ENCODE data around the gene PPP6R3.

PPP6R3 gene

DNA sequence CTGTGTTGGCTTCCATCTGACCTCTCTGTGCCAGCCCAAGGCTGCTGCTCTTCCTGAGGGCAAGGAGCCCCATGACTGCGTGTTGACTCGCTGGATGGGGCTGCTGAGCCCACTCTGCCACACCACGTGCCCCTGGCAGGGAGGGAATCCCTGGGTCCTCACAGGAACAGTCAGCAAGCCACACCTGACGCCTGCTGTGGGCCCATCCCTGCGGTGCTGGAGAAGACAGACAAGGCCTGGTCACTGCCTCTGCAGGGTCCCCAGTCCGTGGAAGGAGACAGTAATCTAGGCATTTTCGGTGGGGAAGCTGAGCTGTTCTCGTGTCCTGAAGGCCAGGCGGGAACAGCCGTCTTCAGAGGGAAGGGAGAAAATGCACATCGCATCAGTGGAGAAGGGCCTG is 10.6 kb upstream of the PPP6R3 start:
- TF ChIP-seq, protein P1, sequence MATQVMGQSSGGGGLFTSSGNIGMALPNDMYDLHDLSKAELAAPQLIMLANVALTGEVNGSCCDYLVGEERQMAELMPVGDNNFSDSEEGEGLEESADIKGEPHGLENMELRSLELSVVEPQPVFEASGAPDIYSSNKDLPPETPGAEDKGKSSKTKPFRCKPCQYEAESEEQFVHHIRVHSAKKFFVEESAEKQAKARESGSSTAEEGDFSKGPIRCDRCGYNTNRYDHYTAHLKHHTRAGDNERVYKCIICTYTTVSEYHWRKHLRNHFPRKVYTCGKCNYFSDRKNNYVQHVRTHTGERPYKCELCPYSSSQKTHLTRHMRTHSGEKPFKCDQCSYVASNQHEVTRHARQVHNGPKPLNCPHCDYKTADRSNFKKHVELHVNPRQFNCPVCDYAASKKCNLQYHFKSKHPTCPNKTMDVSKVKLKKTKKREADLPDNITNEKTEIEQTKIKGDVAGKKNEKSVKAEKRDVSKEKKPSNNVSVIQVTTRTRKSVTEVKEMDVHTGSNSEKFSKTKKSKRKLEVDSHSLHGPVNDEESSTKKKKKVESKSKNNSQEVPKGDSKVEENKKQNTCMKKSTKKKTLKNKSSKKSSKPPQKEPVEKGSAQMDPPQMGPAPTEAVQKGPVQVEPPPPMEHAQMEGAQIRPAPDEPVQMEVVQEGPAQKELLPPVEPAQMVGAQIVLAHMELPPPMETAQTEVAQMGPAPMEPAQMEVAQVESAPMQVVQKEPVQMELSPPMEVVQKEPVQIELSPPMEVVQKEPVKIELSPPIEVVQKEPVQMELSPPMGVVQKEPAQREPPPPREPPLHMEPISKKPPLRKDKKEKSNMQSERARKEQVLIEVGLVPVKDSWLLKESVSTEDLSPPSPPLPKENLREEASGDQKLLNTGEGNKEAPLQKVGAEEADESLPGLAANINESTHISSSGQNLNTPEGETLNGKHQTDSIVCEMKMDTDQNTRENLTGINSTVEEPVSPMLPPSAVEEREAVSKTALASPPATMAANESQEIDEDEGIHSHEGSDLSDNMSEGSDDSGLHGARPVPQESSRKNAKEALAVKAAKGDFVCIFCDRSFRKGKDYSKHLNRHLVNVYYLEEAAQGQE (IDR thresholded peaks at IDR 0.05; ENCODE audit: insufficient read depth in 1 of 2, low read depth in 2 of 2, low read length in 2 of 2), result no peak
- TF ChIP-seq SIN3A (IDR thresholded peaks at IDR 0.05; ENCODE audit: borderline replicate concordance, insufficient read depth, low read length), result no peak
- TF ChIP-seq FOXP2 (optimal IDR thresholded peaks at IDR 0.05; ENCODE audit: borderline replicate concordance, extremely low read depth, extremely low read length, insufficient read depth), result no peak
- TF ChIP-seq TAF1 (IDR thresholded peaks at IDR 0.05; ENCODE audit: borderline replicate concordance, insufficient read depth, low read length), result no peak
- TF ChIP-seq POLR2AphosphoS5 (IDR thresholded peaks at IDR 0.05; ENCODE audit: low read depth, low read length), result no peak

DNA sequence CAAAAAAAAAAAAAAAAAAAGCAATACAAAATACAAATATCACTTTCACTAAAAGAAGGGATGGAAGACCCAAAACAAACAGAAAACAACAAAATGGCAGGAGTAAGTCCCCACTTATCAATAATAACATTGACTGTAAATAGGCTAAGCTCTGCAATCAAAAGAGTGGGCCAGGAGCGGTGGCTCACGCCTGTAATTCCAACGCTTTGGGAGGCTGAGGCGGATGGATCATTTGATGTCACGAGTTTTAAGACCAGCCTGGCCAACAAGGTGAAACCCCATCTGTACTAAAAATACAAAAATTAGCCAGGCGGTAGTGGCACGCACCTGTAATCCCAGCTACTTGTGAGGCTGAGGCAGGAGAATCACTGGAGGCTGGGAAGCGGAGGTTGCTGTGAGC is 9.8 kb upstream of the PPP6R3 start:
- TF ChIP-seq SIN3A (IDR thresholded peaks at IDR 0.05; ENCODE audit: borderline replicate concordance, insufficient read depth, low read length) (no peak), TAF1 (IDR thresholded peaks at IDR 0.05; ENCODE audit: borderline replicate concordance, insufficient read depth, low read length) (no peak), POLR2AphosphoS5 (IDR thresholded peaks at IDR 0.05; ENCODE audit: low read depth, low read length) (no peak), FOXP2 (optimal IDR thresholded peaks at IDR 0.05; ENCODE audit: borderline replicate concordance, extremely low read depth, extremely low read length, insufficient read depth) (no peak)
- TF ChIP-seq, protein P1 (IDR thresholded peaks at IDR 0.05; ENCODE audit: insufficient read depth in 1 of 2, low read depth in 2 of 2, low read length in 2 of 2), result no peak

DNA sequence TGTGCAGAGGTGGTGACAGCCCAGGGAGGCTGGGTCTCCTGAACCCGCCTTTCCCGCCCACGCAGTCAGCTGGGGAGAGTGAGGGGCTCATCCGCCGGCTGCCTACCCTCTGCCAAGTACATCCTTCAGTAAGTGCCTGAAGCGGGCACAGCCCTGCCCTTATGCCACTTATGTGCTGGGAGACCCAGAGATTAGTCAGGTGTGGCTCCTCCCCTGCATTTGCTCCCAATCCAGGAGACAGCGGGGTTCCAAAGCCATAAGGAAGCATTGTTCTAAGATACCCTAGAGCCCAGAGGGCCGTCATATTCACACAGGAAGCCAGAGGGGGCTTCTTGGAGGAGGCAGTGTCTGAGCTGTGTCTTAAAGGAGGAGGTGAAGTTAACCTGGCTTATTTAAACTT is 5.8 kb upstream of the PPP6R3 start:
- TF ChIP-seq TAF1 (IDR thresholded peaks at IDR 0.05; ENCODE audit: borderline replicate concordance, insufficient read depth, low read length) (no peak), FOXP2 (optimal IDR thresholded peaks at IDR 0.05; ENCODE audit: borderline replicate concordance, extremely low read depth, extremely low read length, insufficient read depth) (no peak), SIN3A (IDR thresholded peaks at IDR 0.05; ENCODE audit: borderline replicate concordance, insufficient read depth, low read length) (no peak), POLR2AphosphoS5 (IDR thresholded peaks at IDR 0.05; ENCODE audit: low read depth, low read length) (no peak)
- TF ChIP-seq, protein P1 (IDR thresholded peaks at IDR 0.05; ENCODE audit: insufficient read depth in 1 of 2, low read depth in 2 of 2, low read length in 2 of 2), result no peak

DNA sequence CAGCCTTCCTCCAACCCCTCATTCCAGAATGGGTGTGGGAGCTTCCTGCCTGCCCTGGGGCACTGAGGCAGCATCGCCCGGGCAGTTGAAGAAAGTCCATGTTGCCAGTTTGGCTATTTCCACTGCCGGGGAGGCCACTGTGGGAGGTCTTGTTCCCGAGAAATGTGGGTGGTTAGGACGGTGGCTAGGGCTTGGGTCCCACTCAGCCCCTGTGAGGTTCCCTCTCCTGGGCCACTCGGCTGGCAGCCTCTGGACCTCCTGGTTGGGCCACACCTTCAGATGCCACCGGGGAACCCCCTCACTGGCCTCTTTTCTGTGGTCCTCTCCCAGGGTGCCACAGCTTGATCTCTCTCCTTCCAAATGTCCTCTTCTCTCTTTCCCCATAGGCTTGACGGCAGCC is 5.1 kb upstream of the PPP6R3 start:
- TF ChIP-seq FOXP2 (optimal IDR thresholded peaks at IDR 0.05; ENCODE audit: borderline replicate concordance, extremely low read depth, extremely low read length, insufficient read depth), result no peak
- no peak for TF ChIP-seq SIN3A (IDR thresholded peaks at IDR 0.05; ENCODE audit: borderline replicate concordance, insufficient read depth, low read length)
- no peak for TF ChIP-seq TAF1 (IDR thresholded peaks at IDR 0.05; ENCODE audit: borderline replicate concordance, insufficient read depth, low read length)
- no peak for TF ChIP-seq POLR2AphosphoS5 (IDR thresholded peaks at IDR 0.05; ENCODE audit: low read depth, low read length)
- TF ChIP-seq, protein P1 (IDR thresholded peaks at IDR 0.05; ENCODE audit: insufficient read depth in 1 of 2, low read depth in 2 of 2, low read length in 2 of 2), result no peak
